Gastrocnemius medialis (tissue), 4 donors: ENCODE results near the gene SERPINA6.

Source experiments
- CTCF ChIP-seq, 5 experiments: fragments of 450-650 bp in 3 of 5; fragments of 200-600 bp in 2 of 5; sonication (generic) in 2 of 5; IDR thresholded peaks in 4 of 5; conservative IDR thresholded peaks in 1 of 5; 1 replicate in 4 of 5; 2 replicates in 1 of 5; pipeline ENCODE4 v1.5.1; 2016 to 2019; ENCODE audit warnings: antibody characterized with exemption in 5 of 5, mild to moderate bottlenecking in 3 of 5, moderate library complexity in 3 of 5
- POLR2A ChIP-seq, 2 donors: fragments of 450-650 bp; IDR thresholded peaks; one replicate each; pipeline ENCODE4 v1.6.1; 2017; ENCODE audit warnings: antibody characterized with exemption in 2 of 2, mild to moderate bottlenecking in 2 of 2, moderate library complexity in 2 of 2

GRCh38 chr14:94282991-94283723 lies 40.0 kb downstream of the SERPINA6 start:
- TF ChIP-seq POLR2A (IDR thresholded peaks at IDR 0.05) (no peak), CTCF (IDR thresholded peaks at IDR 0.05 in 4 of 5, conservative IDR thresholded peaks at IDR 0.05 in 1 of 5) (no peak)
